Limb (tissue), 2 donors: ENCODE data around the gene AFAP1.

ENCODE experiments used
- DNase-seq, 2 donors: peaks; one replicate each; pipeline ENCODE4 v3.0.0-alpha.2; 2016; ENCODE audit errors: extremely low spot score in 2 of 2

Gene AFAP1

GRCh38 chr4:7740866-7741525 lies 198.7 kb downstream of the AFAP1 start:
- no peak for DNase-seq

- no peak for DNase-seq
These were observed 199.5 kb downstream of the AFAP1 start for GRCh38 chr4:7739918-7740865.

- no peak for DNase-seq
These were observed 200.4 kb downstream of the AFAP1 start for GRCh38 chr4:7739077-7739917.

GRCh38 chr4:7738458-7739076 lies 201.1 kb downstream of the AFAP1 start:
- DNase-seq, result no peak

- no peak for DNase-seq
These were observed 201.8 kb downstream of the AFAP1 start for GRCh38 chr4:7737752-7738457.

GRCh38 chr4:7737268-7737645 lies 202.4 kb downstream of the AFAP1 start:
- DNase-seq, result no peak

- DNase-seq, result no peak
These were observed 203.0 kb downstream of the AFAP1 start for GRCh38 chr4:7736436-7737267.

- no peak for DNase-seq
These were observed 203.7 kb downstream of the AFAP1 start for GRCh38 chr4:7735961-7736360.

GRCh38 chr4:7735395-7735794 lies 204.3 kb downstream of the AFAP1 start:
- no peak for DNase-seq

- no peak for DNase-seq
These were observed 204.9 kb downstream of the AFAP1 start for GRCh38 chr4:7734651-7735260.

GRCh38 chr4:7733801-7734650 lies 205.6 kb downstream of the AFAP1 start:
- no peak for DNase-seq

- DNase-seq, result no peak
These were observed 206.5 kb downstream of the AFAP1 start for GRCh38 chr4:7733201-7733600.

GRCh38 chr4:7732263-7732662 lies 207.4 kb downstream of the AFAP1 start:
- DNase-seq, result no peak

GRCh38 chr4:7731437-7731836 lies 208.2 kb downstream of the AFAP1 start:
- no peak for DNase-seq

GRCh38 chr4:7727749-7728148 lies 211.9 kb downstream of the AFAP1 start:
- no peak for DNase-seq

- DNase-seq, result no peak
These were observed 212.8 kb downstream of the AFAP1 start for GRCh38 chr4:7726665-7727413.

- no peak for DNase-seq
These were observed 213.7 kb downstream of the AFAP1 start for GRCh38 chr4:7725951-7726350.

- no peak for DNase-seq
These were observed 216.0 kb downstream of the AFAP1 start for GRCh38 chr4:7723625-7724024.
